HepG2 (cell line): ENCODE measurements around the gene FCAR.

Experiments used
- CTCF ChIP-seq: sonication (generic); formaldehyde crosslinking; IDR thresholded peaks from 2 replicates; pipeline ENCODE4 v1.5.0; 2020; ENCODE audit warnings: mild to moderate bottlenecking, missing genetic modification reagents, moderate library complexity
- EP300 ChIP-seq, 3 experiments: sonication (generic) in 1 of 3; formaldehyde crosslinking in 1 of 3; IDR thresholded peaks; 2 replicates each; pipeline versions ENCODE4 v1.5.1 to v1.6.1; 2011 to 2020; ENCODE audit warnings: low read depth in 2 of 3, low read length in 2 of 3, borderline replicate concordance in 1 of 3, improper control_type of control experiment in 1 of 3, mild to moderate bottlenecking in 1 of 3, missing genetic modification reagents in 1 of 3, moderate library complexity in 1 of 3
- HDAC1 ChIP-seq: sonication (generic); formaldehyde crosslinking; IDR thresholded peaks from 2 replicates; pipeline ENCODE4 v1.5.1; 2020; ENCODE audit warnings: mild to moderate bottlenecking, missing genetic modification reagents
- MXI1 ChIP-seq: IDR thresholded peaks from 3 replicates; pipeline ENCODE4 v1.6.1; 2012; ENCODE audit warnings: low read depth, low read length, inconsistent platforms, borderline replicate concordance
- POLR2A ChIP-seq, 2 experiments: IDR thresholded peaks; 2 replicates each; pipeline ENCODE4 v1.6.1; 2011; ENCODE audit warnings: low read depth in 2 of 2, low read length in 2 of 2, mild to moderate bottlenecking in 1 of 2, moderate library complexity in 1 of 2; ENCODE audit not compliant: insufficient read depth in 1 of 2
- POLR2AphosphoS5 ChIP-seq: IDR thresholded peaks from 2 replicates; pipeline ENCODE4 v1.6.1; 2012; ENCODE audit warnings: low read depth, low read length
- TEAD2 ChIP-seq: sonication (generic); formaldehyde crosslinking; IDR thresholded peaks from 2 replicates; pipeline ENCODE4 v1.9.0; 2021; ENCODE audit warnings: missing genetic modification reagents
- YY1 ChIP-seq: IDR thresholded peaks from 2 replicates; pipeline ENCODE4 v1.6.1; 2011; ENCODE audit warnings: low read length, low read depth, moderate library complexity, mild to moderate bottlenecking; ENCODE audit not compliant: insufficient read depth, insufficient replicate concordance
- ZNF230 ChIP-seq: sonication (generic); formaldehyde crosslinking; IDR thresholded peaks from 2 replicates; pipeline ENCODE4 v1.4.0; 2020; ENCODE audit warnings: mild to moderate bottlenecking, missing genetic modification reagents
- ZNF24 ChIP-seq: fragments of 450-650 bp; IDR thresholded peaks from 2 replicates; pipeline ENCODE4 v1.6.1; 2017; ENCODE audit warnings: antibody characterized with exemption, mild to moderate bottlenecking
- TF ChIP-seq, protein P1 (sequence below): sonication (generic); formaldehyde crosslinking; IDR thresholded peaks from 2 replicates; pipeline ENCODE4 v1.4.0; 2020; ENCODE audit warnings: missing genetic modification reagents, mild to moderate bottlenecking, borderline replicate concordance
- TF ChIP-seq, protein P2 (sequence below): IDR thresholded peaks from 2 replicates; pipeline ENCODE4 v1.6.1; 2016

DNA sequence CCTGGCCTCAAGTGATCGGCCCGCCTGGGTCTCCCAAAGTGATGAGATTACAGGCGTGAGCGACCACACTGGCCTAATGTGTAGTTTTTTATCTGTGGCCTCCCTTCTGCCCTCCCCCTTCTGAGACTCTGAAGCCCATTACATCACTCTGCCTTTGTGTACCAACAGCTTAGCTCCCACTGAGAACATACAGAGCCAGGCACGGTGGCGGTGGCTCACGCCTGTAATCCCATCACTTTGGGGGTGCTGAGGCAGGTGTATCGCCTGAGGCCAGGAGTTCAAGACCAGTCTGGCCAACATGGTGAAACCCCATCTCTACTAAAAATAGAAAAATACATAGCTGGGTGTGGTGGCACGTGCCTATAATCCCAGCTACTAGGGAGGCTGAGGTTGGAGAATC, 44.5 kb downstream of the FCAR start:
- no peak for TF ChIP-seq TEAD2 (CRISPR knock-in tag)
- no peak for TF ChIP-seq CTCF (CRISPR knock-in tag)
- TF ChIP-seq, protein P1, sequence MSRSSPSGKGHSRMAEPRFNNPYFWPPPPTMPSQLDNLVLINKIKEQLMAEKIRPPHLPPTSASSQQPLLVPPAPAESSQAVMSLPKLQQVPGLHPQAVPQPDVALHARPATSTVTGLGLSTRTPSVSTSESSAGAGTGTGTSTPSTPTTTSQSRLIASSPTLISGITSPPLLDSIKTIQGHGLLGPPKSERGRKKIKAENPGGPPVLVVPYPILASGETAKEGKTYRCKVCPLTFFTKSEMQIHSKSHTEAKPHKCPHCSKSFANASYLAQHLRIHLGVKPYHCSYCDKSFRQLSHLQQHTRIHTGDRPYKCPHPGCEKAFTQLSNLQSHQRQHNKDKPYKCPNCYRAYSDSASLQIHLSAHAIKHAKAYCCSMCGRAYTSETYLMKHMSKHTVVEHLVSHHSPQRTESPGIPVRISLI (CRISPR knock-in tag) = no peak
- no peak for TF ChIP-seq POLR2A (IDR thresholded peaks at IDR 0.05; ENCODE audit: insufficient read depth in 1 of 2, low read depth in 2 of 2, low read length in 2 of 2)
- no peak for TF ChIP-seq YY1
- TF ChIP-seq ZNF230 (CRISPR knock-in tag) = no peak
- no peak for TF ChIP-seq ZNF24
- no peak for TF ChIP-seq EP300 (IDR thresholded peaks at IDR 0.05; ENCODE audit: low read depth in 2 of 2, low read length in 2 of 2)
- no peak for TF ChIP-seq EP300 (CRISPR knock-in tag; IDR thresholded peaks at IDR 0.05; ENCODE audit: borderline replicate concordance)
- TF ChIP-seq, protein P2, sequence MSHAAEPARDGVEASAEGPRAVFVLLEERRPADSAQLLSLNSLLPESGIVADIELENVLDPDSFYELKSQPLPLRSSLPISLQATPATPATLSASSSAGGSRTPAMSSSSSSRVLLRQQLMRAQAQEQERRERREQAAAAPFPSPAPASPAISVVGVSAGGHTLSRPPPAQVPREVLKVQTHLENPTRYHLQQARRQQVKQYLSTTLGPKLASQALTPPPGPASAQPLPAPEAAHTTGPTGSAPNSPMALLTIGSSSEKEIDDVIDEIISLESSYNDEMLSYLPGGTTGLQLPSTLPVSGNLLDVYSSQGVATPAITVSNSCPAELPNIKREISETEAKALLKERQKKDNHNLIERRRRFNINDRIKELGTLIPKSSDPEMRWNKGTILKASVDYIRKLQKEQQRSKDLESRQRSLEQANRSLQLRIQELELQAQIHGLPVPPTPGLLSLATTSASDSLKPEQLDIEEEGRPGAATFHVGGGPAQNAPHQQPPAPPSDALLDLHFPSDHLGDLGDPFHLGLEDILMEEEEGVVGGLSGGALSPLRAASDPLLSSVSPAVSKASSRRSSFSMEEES = no peak
- no peak for TF ChIP-seq HDAC1 (CRISPR knock-in tag)
- TF ChIP-seq MXI1 = no peak
- no peak for TF ChIP-seq POLR2AphosphoS5
